Measurements from ENCODE around the gene INPP5A. TPM values are rescaled to one million over a fixed set of nuclear protein-coding genes. Genes with fewer than 3 reads are reported as not detected.

INPP5A gene
- total RNA-seq, 1 donor from 2014 or later: 35.4 TPM

- H3K27ac Mint-ChIP-seq (ENCODE audit: unreplicated experiment): no peak overlapping the region
- no peak overlapping the region for H3K4me3 Mint-ChIP-seq
- H3K4me1 Mint-ChIP-seq: peaks cover 41% of the 10 kb centered on the region
- peaks cover 12% of the 10 kb centered on the region for H3K9me3 Mint-ChIP-seq
- TF ChIP-seq, protein P1, sequence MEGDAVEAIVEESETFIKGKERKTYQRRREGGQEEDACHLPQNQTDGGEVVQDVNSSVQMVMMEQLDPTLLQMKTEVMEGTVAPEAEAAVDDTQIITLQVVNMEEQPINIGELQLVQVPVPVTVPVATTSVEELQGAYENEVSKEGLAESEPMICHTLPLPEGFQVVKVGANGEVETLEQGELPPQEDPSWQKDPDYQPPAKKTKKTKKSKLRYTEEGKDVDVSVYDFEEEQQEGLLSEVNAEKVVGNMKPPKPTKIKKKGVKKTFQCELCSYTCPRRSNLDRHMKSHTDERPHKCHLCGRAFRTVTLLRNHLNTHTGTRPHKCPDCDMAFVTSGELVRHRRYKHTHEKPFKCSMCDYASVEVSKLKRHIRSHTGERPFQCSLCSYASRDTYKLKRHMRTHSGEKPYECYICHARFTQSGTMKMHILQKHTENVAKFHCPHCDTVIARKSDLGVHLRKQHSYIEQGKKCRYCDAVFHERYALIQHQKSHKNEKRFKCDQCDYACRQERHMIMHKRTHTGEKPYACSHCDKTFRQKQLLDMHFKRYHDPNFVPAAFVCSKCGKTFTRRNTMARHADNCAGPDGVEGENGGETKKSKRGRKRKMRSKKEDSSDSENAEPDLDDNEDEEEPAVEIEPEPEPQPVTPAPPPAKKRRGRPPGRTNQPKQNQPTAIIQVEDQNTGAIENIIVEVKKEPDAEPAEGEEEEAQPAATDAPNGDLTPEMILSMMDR (conservative IDR thresholded peaks at IDR 0.05): no peak
- no peaks in the 10 kb centered on the region for H3K27me3 Mint-ChIP-seq (ENCODE audit: low read depth)
- peaks cover 28% of the 10 kb centered on the region for H3K36me3 Mint-ChIP-seq (ENCODE audit: low read depth)
- DNase-seq (ENCODE audit: low read depth, low spot score): no peak
Measured at GRCh38 chr10:132532179-132532578, 5.4 kb upstream of the INPP5A start.

- TF ChIP-seq, protein P1 (conservative IDR thresholded peaks at IDR 0.05): no peak
- no peak overlapping the region for H3K27ac Mint-ChIP-seq (ENCODE audit: unreplicated experiment)
- no peak for DNase-seq (ENCODE audit: low read depth, low spot score)
- peaks cover 36% of the 10 kb centered on the region for H3K4me1 Mint-ChIP-seq
- H3K9me3 Mint-ChIP-seq: peaks cover 12% of the 10 kb centered on the region
- H3K27me3 Mint-ChIP-seq (ENCODE audit: low read depth): no peaks in the 10 kb centered on the region
- peaks cover 25% of the 10 kb centered on the region for H3K36me3 Mint-ChIP-seq (ENCODE audit: low read depth)
- peak overlapping the region; percentile 56 for H3K4me3 Mint-ChIP-seq
Measured at GRCh38 chr10:132532749-132533560, 4.6 kb upstream of the INPP5A start.

GRCh38 chr10:132533571-132534260, 3.9 kb upstream of the INPP5A start:
- TF ChIP-seq, protein P1 (conservative IDR thresholded peaks at IDR 0.05): no peak
- H3K27me3 Mint-ChIP-seq (ENCODE audit: low read depth): no peaks in the 10 kb centered on the region
- H3K27ac Mint-ChIP-seq (ENCODE audit: unreplicated experiment): no peak overlapping the region
- H3K9me3 Mint-ChIP-seq: peaks cover 12% of the 10 kb centered on the region
- peak overlapping the region; percentile 78 for H3K4me3 Mint-ChIP-seq
- no peak for DNase-seq (ENCODE audit: low read depth, low spot score)
- peaks cover 22% of the 10 kb centered on the region for H3K36me3 Mint-ChIP-seq (ENCODE audit: low read depth)
- H3K4me1 Mint-ChIP-seq: peaks cover 34% of the 10 kb centered on the region

- peak overlapping the region; percentile 78 for H3K4me3 Mint-ChIP-seq
- peaks cover 10% of the 10 kb centered on the region for H3K9me3 Mint-ChIP-seq
- no peaks in the 10 kb centered on the region for H3K27me3 Mint-ChIP-seq (ENCODE audit: low read depth)
- peaks cover 36% of the 10 kb centered on the region for H3K4me1 Mint-ChIP-seq
- peaks cover 21% of the 10 kb centered on the region for H3K36me3 Mint-ChIP-seq (ENCODE audit: low read depth)
- TF ChIP-seq, protein P1 (conservative IDR thresholded peaks at IDR 0.05): no peak
- DNase-seq (ENCODE audit: low read depth, low spot score): no peak
- H3K27ac Mint-ChIP-seq (ENCODE audit: unreplicated experiment): no peak overlapping the region
Measured at GRCh38 chr10:132534391-132535064, 3.1 kb upstream of the INPP5A start.

- Mint-ChIP-seq H3K4me3 (peak overlapping the region; percentile 78), H3K36me3 (ENCODE audit: low read depth) (peaks cover 17% of the 10 kb centered on the region), H3K27ac (ENCODE audit: unreplicated experiment) (no peak overlapping the region), H3K4me1 (peaks cover 40% of the 10 kb centered on the region), H3K9me3 (peaks cover 7% of the 10 kb centered on the region), H3K27me3 (ENCODE audit: low read depth) (no peaks in the 10 kb centered on the region)
- no peak for DNase-seq (ENCODE audit: low read depth, low spot score)
- TF ChIP-seq, protein P1 (conservative IDR thresholded peaks at IDR 0.05): no peak
Measured at GRCh38 chr10:132535065-132535651, 2.4 kb upstream of the INPP5A start.
